HL-60/S4 treated with phorbol 12-myristate 13-acetate at 8.2 ng/mL for 4 days and 3 days (cell line): Measurements from ENCODE around the gene ELF5.

Experiments used
- in situ Hi-C: fragments of 300-500 bp; cut with MboI; formaldehyde crosslinking; loops from 2 replicates; pipeline ENCODE4 v1.15.0; 2022; ENCODE audit warnings: low sequenced_read_pairs

ELF5 gene

DNA sequence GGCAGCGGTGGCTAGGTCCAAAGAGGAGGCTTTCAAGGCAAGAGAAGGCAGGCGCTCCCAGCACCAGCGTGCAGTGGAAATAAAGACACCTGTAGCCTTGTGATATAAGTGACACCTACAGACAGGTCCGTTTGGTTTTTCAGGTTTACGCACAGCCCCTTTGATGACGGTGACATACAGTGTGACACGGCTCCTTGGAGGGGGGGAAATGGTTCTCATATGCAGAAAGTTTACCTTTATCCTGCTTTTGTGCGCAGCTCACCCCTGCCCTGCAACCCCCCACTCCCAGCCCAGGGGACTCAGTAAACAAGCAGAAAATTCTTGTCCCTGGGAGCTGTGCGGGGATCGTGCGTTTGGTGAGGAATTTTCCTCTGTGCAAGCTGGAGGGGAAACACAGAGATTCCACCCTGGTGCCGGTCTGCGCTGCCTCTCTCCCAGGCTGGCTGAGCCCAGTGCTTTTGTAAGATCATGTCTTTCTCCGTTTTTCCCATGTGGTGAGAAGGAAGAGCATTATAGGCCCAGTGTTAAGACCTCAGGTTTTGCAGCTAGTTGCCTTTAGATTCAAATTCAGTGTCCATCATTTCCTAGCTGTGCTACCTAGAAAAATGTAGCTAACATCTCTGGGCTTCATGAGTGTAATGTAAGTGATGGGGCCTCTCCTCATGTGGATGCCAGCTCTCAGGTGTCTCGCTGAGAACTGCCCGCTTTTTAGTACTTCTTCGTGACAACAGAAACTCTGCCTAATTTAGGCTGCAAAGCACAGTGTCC, at the start of gene ELF5:
Gene ELF5 (minus strand): TSS at position 113 of the 768 bp plus-strand sequence. CDS start 8,045 bp downstream, outside the sequence.
- in situ Hi-C loops = no loop called here

GRCh38 chr11:34562976-34563375, 49.4 kb upstream of the ELF5 start:
- in situ Hi-C loops = no loop called here

DNA sequence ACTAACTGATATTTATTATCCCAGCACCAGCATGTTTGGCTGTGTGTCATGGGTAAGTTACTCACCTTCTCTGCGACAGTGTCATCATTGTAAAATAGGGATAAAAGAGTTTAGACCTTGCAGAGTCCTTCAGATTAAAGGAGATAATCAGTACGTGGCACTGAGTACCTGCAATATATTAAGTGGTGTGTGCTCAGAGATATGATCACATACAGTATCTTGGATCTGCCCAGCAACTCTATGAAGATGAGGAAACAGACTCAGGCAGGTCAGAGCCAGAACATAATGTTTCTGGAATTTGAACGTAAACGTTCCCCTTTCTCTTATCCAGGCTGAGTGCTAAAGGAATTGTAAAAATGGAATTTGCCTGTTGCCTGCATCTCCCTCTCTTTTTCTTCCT, 46.9 kb upstream of the ELF5 start:
- in situ Hi-C loops = no loop called here

DNA sequence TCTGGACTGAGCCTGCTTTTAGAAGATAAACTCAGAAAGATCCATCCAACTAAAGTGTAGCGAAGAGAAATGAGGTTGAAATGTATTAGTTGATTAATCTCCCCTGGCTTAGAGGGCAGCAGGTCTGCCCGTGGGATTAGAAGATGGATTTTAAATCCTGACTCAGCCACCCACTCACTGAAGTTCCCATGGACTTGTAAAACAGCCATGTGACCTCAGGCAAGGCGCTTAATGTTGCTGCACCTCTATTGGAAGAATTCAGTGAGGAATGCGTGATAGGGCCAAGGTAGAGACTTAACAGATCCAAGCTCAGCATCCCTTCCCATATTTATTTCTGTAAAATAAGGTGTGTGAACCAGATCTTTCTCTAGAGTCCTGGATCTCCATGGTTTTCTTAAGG, 45.1 kb upstream of the ELF5 start:
- in situ Hi-C loops = no loop called here

DNA sequence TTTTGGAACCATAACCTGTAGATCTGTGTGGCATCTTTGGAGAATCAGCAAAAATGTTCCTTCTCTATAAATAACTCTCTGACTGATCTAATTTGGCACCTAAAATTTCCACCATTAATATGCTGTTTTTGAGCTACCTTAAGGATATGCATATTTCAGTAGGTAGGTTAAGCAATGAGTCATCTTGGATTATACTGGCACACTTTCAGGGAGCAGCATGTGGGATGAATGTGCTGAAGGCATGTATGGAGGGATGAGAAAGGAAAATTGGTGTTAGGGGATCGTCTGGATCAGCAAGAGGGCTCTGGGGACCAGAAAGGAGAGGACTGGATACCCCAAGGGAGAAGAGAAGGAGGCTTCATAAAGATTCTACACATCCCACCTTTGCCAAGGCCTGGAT, 44.6 kb upstream of the ELF5 start:
- in situ Hi-C loops = no loop called here

- in situ Hi-C loops = no loop called here
These were observed 38.7 kb upstream of the ELF5 start for GRCh38 chr11:34552270-34552669.

GRCh38 chr11:34549271-34549670, 35.7 kb upstream of the ELF5 start:
- in situ Hi-C loops = no loop called here

- in situ Hi-C loops = no loop called here
These were observed 34.7 kb upstream of the ELF5 start for GRCh38 chr11:34548278-34548677.

DNA sequence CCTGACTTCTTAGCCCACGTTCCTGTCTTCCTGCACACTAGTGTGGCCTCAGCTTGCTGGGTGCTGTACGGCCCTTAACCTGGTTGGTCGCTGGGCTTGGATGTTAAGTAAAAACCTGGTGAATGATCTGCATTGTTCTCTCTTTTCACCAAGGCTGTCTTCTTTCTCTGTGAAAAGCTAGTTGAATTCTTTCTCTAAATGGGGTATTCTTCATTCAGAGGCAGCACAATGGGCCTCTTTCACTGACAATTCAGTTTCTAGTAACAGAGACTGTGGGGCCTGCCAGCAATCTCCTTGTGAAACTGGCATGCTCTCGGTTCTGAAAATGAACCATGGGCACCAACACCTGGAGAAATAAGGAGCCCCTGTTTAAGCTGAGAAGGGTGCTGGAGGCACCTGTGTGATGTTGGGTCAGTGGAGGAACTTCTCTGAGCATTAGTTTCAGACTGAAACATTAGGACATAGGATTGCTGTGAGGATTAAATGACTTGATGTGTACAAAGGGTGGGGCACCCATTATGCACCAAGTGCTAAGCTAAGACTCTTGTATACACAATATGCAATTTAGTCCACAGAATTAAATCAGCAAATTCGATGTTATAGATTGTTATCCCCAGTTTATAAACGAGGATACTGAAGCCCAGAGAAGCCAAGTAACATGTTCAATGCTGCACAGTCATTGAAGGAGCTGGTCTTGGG, 33.1 kb upstream of the ELF5 start:
- in situ Hi-C loops = no loop called here

DNA sequence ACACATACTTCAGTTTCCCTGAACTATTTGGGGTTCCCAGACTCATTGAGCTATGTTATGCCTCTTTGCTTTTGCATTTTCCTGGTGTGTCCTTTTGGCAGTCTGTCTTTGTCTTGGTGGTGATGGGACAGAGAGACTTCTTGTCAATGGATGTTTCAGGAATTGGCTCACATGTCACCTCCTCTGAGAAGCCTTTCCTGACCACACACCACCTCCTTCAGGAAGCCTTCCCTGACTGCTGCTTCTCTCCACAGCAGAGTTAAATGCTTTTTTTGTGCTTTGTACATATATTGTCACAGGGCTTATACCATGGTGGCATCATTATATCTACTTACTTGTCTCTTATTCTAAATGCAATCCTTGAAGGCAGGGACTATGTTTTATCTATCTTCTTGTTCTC, 28.5 kb upstream of the ELF5 start:
- in situ Hi-C loops = no loop called here

- in situ Hi-C loops = no loop called here
These were observed 27.3 kb upstream of the ELF5 start for GRCh38 chr11:34540870-34541269.

DNA sequence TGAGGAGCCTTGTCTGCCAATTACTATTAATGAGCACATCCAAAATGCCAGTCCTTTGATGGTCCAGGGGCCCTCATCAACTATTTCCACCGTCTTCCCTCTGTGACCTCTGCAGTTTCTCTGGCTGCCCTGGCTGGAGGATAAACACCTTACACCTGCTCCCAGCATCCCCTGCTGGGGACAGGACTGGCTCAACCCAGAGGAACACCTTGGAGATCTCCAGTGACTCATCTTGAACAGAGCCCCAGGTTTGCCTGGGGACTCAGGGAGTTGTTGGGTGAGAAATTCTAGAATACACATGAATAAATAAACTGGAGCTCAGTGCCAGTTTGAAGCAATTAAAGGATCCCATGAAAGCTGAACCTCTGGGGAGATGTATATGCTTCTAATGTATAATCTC, 24.0 kb upstream of the ELF5 start:
- in situ Hi-C loops = no loop called here

DNA sequence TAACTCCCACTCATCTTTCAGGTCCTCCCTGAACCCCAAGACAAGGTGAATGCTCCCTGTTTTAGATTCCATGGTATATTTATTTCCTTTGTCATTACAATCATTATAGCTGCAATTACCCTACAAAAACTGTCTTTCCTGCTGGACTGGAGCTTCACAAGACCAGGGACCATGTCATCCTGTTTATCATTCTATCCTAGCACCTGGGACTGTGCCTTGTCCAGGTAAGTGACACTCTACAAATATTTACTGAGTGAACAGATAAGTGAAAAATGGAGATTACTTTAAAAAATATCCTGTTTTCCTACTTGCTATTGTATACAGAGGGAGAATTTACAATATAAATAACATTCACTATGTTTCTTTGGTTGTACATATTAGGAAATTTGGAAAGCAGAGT, 22.5 kb upstream of the ELF5 start:
- in situ Hi-C loops = no loop called here

GRCh38 chr11:34534826-34535225, 21.2 kb upstream of the ELF5 start:
- in situ Hi-C loops = no loop called here

GRCh38 chr11:34531663-34532062, 18.1 kb upstream of the ELF5 start:
- in situ Hi-C loops = no loop called here

GRCh38 chr11:34530545-34531234, 17.1 kb upstream of the ELF5 start:
- in situ Hi-C loops = no loop called here

DNA sequence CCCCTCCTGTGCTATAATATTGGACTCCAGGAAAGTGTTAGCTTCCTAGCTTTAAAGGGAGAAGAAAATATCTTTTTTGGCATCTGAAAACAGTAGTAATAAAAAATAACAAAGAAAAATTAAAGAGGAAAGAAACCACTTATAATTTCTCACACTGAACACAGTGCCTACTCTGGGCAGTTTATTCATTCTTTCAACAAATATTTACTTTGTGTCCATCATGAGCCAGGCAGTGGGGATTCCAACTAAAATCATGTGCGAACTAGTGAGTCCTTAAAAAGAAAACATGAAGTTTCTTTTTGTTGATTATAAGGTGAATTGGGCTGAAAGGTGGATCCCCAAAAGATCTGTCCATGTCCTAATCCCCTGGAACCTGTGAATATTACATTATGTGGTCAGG, 16.0 kb upstream of the ELF5 start:
- in situ Hi-C loops = no loop called here

- in situ Hi-C loops = no loop called here
These were observed 14.5 kb upstream of the ELF5 start for GRCh38 chr11:34528072-34528471.

DNA sequence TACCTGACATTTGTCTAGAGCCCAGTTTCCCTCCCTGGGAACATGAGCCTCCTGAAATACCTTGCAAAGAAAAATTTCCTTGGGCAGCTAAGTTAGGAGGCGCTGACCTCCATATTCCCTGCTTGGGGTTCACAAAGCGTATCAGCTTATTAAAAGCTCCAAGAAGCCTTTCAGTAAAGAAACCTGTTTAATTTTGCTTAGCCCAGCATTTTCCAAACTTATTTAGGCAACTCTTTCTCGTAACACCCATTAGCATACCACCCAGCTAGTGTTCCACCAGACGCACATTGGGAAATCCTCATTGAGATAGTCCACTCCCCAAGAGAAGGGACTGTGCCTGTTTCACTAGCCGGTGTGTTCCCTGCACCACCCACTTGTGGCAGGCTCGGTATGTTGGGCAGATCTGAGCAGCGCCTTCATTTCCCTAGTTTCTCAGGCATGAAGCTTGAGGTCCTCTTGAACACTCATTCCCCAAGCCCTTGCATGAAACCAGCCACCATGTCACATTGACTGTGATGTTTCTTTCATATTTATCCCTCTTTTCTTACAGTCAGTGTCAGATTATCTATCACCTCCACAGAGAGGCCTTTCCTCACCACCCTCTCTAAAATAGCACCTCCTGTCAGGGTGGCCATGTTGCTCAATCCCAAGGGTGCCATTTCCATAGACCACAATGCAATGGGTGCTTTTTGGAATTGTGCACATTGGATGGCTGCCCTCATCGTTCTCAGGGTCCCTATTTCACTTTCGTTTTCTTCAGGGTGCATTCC, 12.5 kb upstream of the ELF5 start:
- in situ Hi-C loops = no loop called here

- in situ Hi-C loops = no loop called here
These were observed 11.5 kb upstream of the ELF5 start for GRCh38 chr11:34525098-34525497.

DNA sequence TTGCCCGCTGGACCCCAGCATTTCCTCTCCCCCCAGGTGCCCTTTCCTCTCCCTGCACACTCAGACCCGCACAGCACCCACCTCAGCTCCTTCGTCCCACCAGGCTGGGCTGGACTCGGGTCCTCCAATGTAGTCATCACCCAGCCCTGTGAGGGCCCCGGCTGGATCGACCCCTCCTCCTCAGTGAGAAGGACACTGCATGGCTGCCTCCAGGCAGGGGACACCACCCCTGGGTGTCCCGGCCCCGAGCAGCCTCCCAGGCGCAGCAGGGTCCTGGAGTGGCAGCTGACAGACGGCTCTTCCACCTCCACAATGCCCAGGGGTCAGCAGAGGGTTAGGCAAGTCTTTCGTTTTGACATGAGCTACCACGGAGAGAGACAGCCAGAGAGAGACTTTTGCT, 11.1 kb upstream of the ELF5 start:
- in situ Hi-C loops = no loop called here
